Osteoblast (primary cell): ENCODE results near the gene AGBL1. TPM values are rescaled to one million over a fixed set of nuclear protein-coding genes. Genes with fewer than 3 reads are reported as not detected.

ENCODE experiments used
- DNase-seq: peaks from one replicate; pipeline ENCODE4 v3.0.0; 2011; ENCODE audit warnings: low spot score, mixed read lengths; ENCODE audit not compliant: insufficient read length; ENCODE audit errors: missing footprints
- H2AFZ ChIP-seq: 2 replicates; pipeline ENCODE4 v1.6.0; 2011; ENCODE audit warnings: mild to moderate bottlenecking, low read length
- H3K27ac ChIP-seq: 2 replicates; pipeline ENCODE4 v1.5.1; 2011; ENCODE audit warnings: mild to moderate bottlenecking, low read depth, low read length, moderate library complexity
- H3K27me3 ChIP-seq: 2 replicates; pipeline ENCODE4 v1.6.0; 2012; ENCODE audit warnings: mild to moderate bottlenecking, control low read depth, inconsistent platforms, low read length, moderate library complexity; ENCODE audit not compliant: insufficient read depth
- H3K36me3 ChIP-seq: 2 replicates; pipeline ENCODE4 v1.5.1; 2011; ENCODE audit warnings: mild to moderate bottlenecking, low read length, control low read depth, moderate library complexity; ENCODE audit not compliant: insufficient read depth
- H3K4me1 ChIP-seq: 2 replicates; pipeline ENCODE4 v1.5.1; 2011; ENCODE audit warnings: mild to moderate bottlenecking, low read length, control low read depth, moderate library complexity; ENCODE audit not compliant: insufficient read depth
- H3K4me2 ChIP-seq: 2 replicates; pipeline ENCODE4 v1.6.0; 2011; ENCODE audit warnings: mild to moderate bottlenecking, low read length; ENCODE audit not compliant: insufficient read depth
- H3K4me3 ChIP-seq: fragments of 200-600 bp; sonication (generic); 3 replicates; pipeline ENCODE4 v1.5.1; 2012; ENCODE audit warnings: mild to moderate bottlenecking, low read length, inconsistent platforms; ENCODE audit not compliant: insufficient read depth
- H3K79me2 ChIP-seq: 2 replicates; pipeline ENCODE4 v1.6.0; 2012; ENCODE audit warnings: mild to moderate bottlenecking, low read length, control low read depth, inconsistent platforms; ENCODE audit not compliant: insufficient read depth
- H3K9me3 ChIP-seq: 2 replicates; pipeline ENCODE4 v1.5.1; 2011; ENCODE audit warnings: low read depth, low read length, control low read depth
- H4K20me1 ChIP-seq: 2 replicates; pipeline ENCODE4 v1.6.0; 2012; ENCODE audit warnings: mild to moderate bottlenecking, low read length, control low read depth; ENCODE audit not compliant: insufficient read depth
- total RNA-seq: library from RNA; depleted of rRNA; stranded (reverse); fragments of >200 nt; gene quantifications from 2 replicates; pipeline ENCODE4 v1.2.3, GENCODE V29; 2012
- TF ChIP-seq, protein P1 (sequence below): IDR thresholded peaks from 2 replicates; pipeline ENCODE4 v1.5.1; 2011; ENCODE audit warnings: mild to moderate bottlenecking, low read depth, low read length, moderate library complexity; ENCODE audit errors: extremely low read depth

AGBL1 gene
- total RNA-seq, 1 donor, result not detected

DNA sequence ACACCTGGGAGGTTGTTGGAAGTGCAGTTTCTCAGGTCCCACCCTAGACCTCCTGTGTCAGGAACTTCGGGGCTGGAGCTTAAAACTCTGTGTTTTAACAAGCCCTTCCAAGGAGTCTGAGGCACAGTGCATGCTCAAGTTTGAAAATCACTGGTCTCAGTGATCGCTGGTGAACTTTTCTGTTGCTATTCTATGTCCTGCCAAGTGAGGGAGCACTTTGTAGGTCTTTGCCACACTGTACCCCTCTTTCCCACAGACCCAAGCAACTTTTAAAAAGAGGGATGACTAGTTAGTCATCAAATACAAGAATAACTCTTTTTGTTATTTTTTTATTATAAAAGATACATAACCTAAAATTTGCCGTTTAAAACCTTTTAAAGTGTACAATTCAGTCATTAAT, 133.7 kb downstream of the AGBL1 start:
- TF ChIP-seq, protein P1, sequence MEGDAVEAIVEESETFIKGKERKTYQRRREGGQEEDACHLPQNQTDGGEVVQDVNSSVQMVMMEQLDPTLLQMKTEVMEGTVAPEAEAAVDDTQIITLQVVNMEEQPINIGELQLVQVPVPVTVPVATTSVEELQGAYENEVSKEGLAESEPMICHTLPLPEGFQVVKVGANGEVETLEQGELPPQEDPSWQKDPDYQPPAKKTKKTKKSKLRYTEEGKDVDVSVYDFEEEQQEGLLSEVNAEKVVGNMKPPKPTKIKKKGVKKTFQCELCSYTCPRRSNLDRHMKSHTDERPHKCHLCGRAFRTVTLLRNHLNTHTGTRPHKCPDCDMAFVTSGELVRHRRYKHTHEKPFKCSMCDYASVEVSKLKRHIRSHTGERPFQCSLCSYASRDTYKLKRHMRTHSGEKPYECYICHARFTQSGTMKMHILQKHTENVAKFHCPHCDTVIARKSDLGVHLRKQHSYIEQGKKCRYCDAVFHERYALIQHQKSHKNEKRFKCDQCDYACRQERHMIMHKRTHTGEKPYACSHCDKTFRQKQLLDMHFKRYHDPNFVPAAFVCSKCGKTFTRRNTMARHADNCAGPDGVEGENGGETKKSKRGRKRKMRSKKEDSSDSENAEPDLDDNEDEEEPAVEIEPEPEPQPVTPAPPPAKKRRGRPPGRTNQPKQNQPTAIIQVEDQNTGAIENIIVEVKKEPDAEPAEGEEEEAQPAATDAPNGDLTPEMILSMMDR, result no peak
- H3K4me1 ChIP-seq, result no peaks in the 10 kb centered on the region
- no peaks in the 10 kb centered on the region for H3K27me3 ChIP-seq
- no peak overlapping the region for H2AFZ ChIP-seq
- no peaks in the 10 kb centered on the region for H3K36me3 ChIP-seq
- H3K4me2 ChIP-seq, result no peak overlapping the region
- no peaks in the 10 kb centered on the region for H3K79me2 ChIP-seq
- no peak overlapping the region for H3K4me3 ChIP-seq
- peaks cover 3% of the 10 kb centered on the region for H3K9me3 ChIP-seq
- no peak overlapping the region for H3K27ac ChIP-seq
- no peaks in the 10 kb centered on the region for H4K20me1 ChIP-seq
- DNase-seq, result no peak

DNA sequence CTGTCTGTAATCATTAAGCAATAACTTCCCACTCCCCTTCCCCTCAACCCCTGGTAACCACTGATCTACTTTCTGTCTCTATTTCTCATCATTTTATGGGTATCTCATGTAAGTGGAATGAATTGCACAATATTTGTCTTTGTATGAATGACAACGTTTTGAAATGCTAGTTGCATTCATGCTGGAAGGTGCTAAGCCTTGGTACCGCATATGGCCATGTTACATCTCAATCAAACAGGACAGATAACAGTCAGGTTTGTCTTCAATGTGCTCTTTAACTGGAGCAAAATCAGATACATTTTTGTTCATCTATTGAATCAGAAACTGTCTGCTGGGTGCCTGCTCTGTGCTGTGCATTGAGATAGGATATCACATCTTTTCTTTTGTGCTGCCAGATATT, 134.2 kb downstream of the AGBL1 start:
- Histone ChIP-seq H3K27me3 (no peaks in the 10 kb centered on the region), H3K27ac (no peak overlapping the region), H3K9me3 (peaks cover 3% of the 10 kb centered on the region), H2AFZ (no peak overlapping the region), H3K4me1 (no peaks in the 10 kb centered on the region), H3K79me2 (no peaks in the 10 kb centered on the region), H4K20me1 (no peaks in the 10 kb centered on the region), H3K4me2 (no peak overlapping the region), H3K36me3 (no peaks in the 10 kb centered on the region), H3K4me3 (no peak overlapping the region)
- DNase-seq, result no peak
- TF ChIP-seq, protein P1, result no peak

DNA sequence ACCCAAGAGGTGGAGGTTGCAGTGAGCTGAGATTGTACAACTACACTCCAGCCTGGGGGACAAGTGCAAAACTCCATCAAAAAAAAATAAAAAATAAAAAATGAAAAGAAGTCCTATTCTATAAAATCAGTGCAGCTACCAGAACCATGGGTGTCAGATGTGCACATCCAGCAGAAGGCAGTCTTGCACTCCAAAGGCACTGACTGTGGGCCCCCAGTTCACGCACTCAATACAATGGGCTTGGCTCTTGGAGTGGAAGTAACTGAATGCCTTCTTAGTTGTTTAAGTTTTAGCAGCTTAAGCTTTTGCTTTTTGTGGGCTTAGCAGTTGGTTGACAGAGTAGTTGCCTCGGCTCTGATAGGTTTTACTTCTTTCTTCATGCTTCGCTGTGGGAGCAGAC, 141.4 kb downstream of the AGBL1 start:
- Histone ChIP-seq H3K9me3 (peaks cover 3% of the 10 kb centered on the region), H3K27me3 (no peaks in the 10 kb centered on the region), H2AFZ (no peak overlapping the region), H3K27ac (no peak overlapping the region), H3K36me3 (no peaks in the 10 kb centered on the region), H3K4me3 (no peak overlapping the region), H3K79me2 (no peaks in the 10 kb centered on the region), H3K4me1 (no peaks in the 10 kb centered on the region), H4K20me1 (no peaks in the 10 kb centered on the region), H3K4me2 (no peak overlapping the region)
- TF ChIP-seq, protein P1, result no peak
- no peak for DNase-seq

DNA sequence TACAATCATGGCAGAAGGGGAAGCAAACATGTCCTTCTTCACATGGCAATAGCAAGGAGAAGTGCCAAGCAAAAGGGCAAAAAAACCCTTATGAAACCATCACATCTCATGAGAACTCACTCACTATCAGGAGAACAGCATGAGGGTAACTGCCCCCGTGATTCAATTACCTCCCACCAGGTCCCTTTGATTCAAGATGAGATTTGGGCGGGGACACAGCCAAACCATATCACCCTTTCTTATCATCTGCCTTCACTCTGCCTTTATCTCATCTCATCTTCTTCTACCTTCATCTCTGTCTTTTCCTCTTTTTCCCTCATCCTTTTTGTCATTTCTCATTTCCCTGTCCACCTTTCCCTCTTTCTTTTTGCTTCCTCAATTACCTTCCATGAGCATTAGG, 149.6 kb downstream of the AGBL1 start:
- no peak for DNase-seq
- Histone ChIP-seq H3K9me3 (no peaks in the 10 kb centered on the region), H3K36me3 (no peaks in the 10 kb centered on the region), H3K4me3 (no peak overlapping the region), H3K4me2 (no peak overlapping the region), H3K27me3 (no peaks in the 10 kb centered on the region), H3K4me1 (no peaks in the 10 kb centered on the region), H3K27ac (no peak overlapping the region), H4K20me1 (no peaks in the 10 kb centered on the region), H3K79me2 (no peaks in the 10 kb centered on the region), H2AFZ (no peak overlapping the region)
- TF ChIP-seq, protein P1, result no peak
